Sigmoid colon (tissue), 7 donors: ENCODE results near the gene MPND. TPM values are rescaled to one million over a fixed set of nuclear protein-coding genes. Genes with fewer than 3 reads are reported as not detected.
A peak's percentile ranks its signal among the peaks of the same experiment; 100 is the strongest.

ENCODE experiments used
- DNase-seq: peaks from one replicate; pipeline ENCODE4 v3.0.0-alpha.2; 2019
- H3K27ac ChIP-seq, 4 donors: fragments of 200-600 bp; sonication (generic); one replicate each; pipeline ENCODE4 v1.5.1; 2016 to 2019; ENCODE audit warnings: mild to moderate bottlenecking in 1 of 4
- H3K27me3 ChIP-seq, 3 donors: fragments of 200-600 bp; sonication (generic); one replicate each; pipeline ENCODE4 v1.5.1; 2019; ENCODE audit warnings: mild to moderate bottlenecking in 1 of 3
- H3K36me3 ChIP-seq, 4 donors: fragments of 200-600 bp; sonication (generic); one replicate each; pipeline ENCODE4 v1.5.1; 2016 to 2019
- H3K4me1 ChIP-seq, 4 donors: fragments of 200-600 bp; sonication (generic); one replicate each; pipeline ENCODE4 v1.5.1; 2017 to 2019
- H3K4me3 ChIP-seq, 4 donors: fragments of 200-600 bp; sonication (generic); one replicate each; pipeline ENCODE4 v1.5.1; 2017 to 2019; ENCODE audit warnings: mild to moderate bottlenecking in 2 of 4, moderate library complexity in 1 of 4
- H3K9me3 ChIP-seq, 4 donors: fragments of 200-600 bp in 3 of 4; sonication (generic) in 3 of 4; one replicate each; pipeline versions ENCODE4 v1.5.1 to v1.6.1; 2013 to 2019
- EP300 ChIP-seq, 4 donors: sonication (generic); formaldehyde crosslinking; IDR thresholded peaks; one replicate each; pipeline ENCODE4 v1.6.1; 2017; ENCODE audit warnings: antibody characterized with exemption in 4 of 4
- POLR2A ChIP-seq, 2 donors: fragments of 450-650 bp; IDR thresholded peaks; one replicate each; pipeline ENCODE4 v1.6.1; 2016; ENCODE audit warnings: antibody characterized with exemption in 2 of 2, mild to moderate bottlenecking in 2 of 2, moderate library complexity in 2 of 2
- POLR2AphosphoS5 ChIP-seq, 4 donors: sonication (generic); formaldehyde crosslinking; IDR thresholded peaks; one replicate each; pipeline ENCODE4 v1.6.1; 2017; ENCODE audit warnings: antibody characterized with exemption in 4 of 4
- WGBS, 2 donors: extraction: QIAGEN DNeasy Blood & Tissue Kit; methylation state at CpG; one replicate each; pipeline ENCODE4 v1.1.7; 2013; 5-methylcytosine and 5-hydroxymethylcytosine counted together
- intact Hi-C: fragments of 100-400 bp; cut with DNase I; formaldehyde crosslinking; loops from one replicate; pipeline ENCODE4 v1.15.1; 2023
- polyA plus RNA-seq, 3 donors: library from polyadenylated mRNA; stranded (reverse); fragments of 200-250 nt; gene quantifications; one replicate each; pipeline ENCODE4 v1.2.3, GENCODE V29; 2013
- total RNA-seq, 4 donors: library from RNA; depleted of rRNA; stranded (reverse); fragments of >200 nt; gene quantifications; one replicate each; pipeline ENCODE4 v1.1.0, GENCODE V29; 2016
- TF ChIP-seq, protein P1 (sequence below), 4 experiments: fragments of 450-650 bp in 3 of 4; fragments of 200-600 bp in 1 of 4; IDR thresholded peaks; one replicate each; pipeline ENCODE4 v1.5.1; 2016 to 2019; ENCODE audit warnings: antibody characterized with exemption in 4 of 4, mild to moderate bottlenecking in 3 of 4, moderate library complexity in 2 of 4
- donor health status: healthy with polysubstance abuse.
- donor health status: Bipolar disorder and iron deficiency.
- donor health status: healthy.

The MPND gene
- total and polyA plus RNA-seq, 7 donors = 8.6 to 65.2 (median 13.3) TPM

DNA sequence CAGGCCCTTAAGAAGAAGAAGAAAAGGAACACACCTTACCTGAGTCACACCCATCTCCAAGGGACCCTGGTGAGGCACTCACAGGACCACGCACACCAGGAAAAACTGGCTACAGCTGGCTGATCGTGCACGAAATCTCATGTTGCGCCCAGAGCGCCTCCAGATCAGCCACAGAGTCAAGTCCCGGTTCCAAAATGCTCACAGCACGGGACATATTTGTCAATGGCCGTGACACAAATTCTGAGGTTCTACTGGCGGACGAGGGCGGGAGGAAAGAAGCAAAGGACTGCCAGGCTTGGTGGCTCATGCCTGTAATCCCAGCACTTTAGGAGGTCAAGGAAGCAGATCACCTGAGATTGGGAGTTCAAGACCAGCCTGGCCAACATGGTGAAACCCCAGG lies 35.5 kb downstream of the MPND start:
- peaks cover 0 to 6% (median 0%) of the 10 kb centered on the region in 4 donors for H3K36me3 ChIP-seq
- TF ChIP-seq, protein P1, sequence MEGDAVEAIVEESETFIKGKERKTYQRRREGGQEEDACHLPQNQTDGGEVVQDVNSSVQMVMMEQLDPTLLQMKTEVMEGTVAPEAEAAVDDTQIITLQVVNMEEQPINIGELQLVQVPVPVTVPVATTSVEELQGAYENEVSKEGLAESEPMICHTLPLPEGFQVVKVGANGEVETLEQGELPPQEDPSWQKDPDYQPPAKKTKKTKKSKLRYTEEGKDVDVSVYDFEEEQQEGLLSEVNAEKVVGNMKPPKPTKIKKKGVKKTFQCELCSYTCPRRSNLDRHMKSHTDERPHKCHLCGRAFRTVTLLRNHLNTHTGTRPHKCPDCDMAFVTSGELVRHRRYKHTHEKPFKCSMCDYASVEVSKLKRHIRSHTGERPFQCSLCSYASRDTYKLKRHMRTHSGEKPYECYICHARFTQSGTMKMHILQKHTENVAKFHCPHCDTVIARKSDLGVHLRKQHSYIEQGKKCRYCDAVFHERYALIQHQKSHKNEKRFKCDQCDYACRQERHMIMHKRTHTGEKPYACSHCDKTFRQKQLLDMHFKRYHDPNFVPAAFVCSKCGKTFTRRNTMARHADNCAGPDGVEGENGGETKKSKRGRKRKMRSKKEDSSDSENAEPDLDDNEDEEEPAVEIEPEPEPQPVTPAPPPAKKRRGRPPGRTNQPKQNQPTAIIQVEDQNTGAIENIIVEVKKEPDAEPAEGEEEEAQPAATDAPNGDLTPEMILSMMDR (IDR thresholded peaks at IDR 0.05) = no peak
- no peak for TF ChIP-seq POLR2AphosphoS5 (IDR thresholded peaks at IDR 0.05)
- TF ChIP-seq POLR2A (IDR thresholded peaks at IDR 0.05) = no peak
- TF ChIP-seq EP300 (IDR thresholded peaks at IDR 0.05) = no peak
- no peaks in the 10 kb centered on the region for H3K9me3 ChIP-seq
- DNase-seq = no peak
- 83 to 91% methylated on average over 11 of the region's 11 CpGs for WGBS, 2 donors
- no peaks in the 10 kb centered on the region for H3K27me3 ChIP-seq
- intact Hi-C loops = no loop called here
- no peak overlapping the region for H3K4me3 ChIP-seq
- peaks cover 0 to 57% (median 53%) of the 10 kb centered on the region in 4 donors for H3K4me1 ChIP-seq
- peak overlapping the region in 1 of 4 donors; percentile 60 for H3K27ac ChIP-seq

DNA sequence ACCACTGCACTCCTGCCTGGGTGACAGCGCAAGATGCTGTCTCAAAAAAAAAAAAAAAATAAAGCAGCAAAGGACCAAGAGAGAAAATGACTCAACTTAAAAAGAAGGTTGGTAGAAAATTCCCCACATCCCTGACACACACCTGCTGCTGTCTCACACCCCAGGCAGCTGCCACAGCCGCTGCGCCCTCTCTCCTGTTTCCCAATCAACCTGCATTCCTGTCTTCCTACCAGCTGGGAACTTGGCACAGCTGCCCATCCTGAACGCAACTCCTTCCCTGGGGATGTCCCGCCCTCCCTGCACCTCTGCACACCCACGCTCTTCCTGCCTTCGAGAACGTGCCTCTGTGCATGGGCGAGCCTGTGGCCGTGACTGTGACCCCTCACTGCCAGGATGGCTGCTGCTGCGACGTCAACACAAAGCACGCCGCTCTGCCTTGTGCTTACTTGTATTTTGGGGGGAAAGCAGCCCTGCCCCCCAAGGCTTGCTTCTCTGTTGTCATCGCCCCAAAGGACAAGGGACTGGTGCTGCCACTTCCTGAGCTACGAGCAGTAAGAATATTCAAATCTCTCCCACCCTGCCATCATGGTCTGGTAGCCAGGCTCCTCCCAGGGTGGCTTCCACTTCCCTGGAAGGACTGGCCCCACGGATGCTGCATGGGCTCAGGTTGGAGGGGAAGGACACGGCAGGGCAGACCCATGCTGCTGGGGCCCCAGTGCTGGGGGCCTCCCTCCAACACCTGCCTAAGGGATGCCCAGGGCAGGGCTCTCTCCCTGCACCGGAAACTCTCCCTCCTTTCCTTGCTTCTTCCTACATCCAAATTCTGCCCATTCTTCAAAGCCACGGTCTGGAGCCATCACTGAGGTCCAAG lies 36.3 kb downstream of the MPND start:
- H3K4me1 ChIP-seq = peaks cover 0 to 49% (median 46%) of the 10 kb centered on the region in 4 donors
- 35 to 42% methylated on average over 20 of the region's 20 CpGs for WGBS, 2 donors
- no peaks in the 10 kb centered on the region for H3K9me3 ChIP-seq
- peak in 1 of 4 donors; percentile 26 for TF ChIP-seq POLR2AphosphoS5 (IDR thresholded peaks at IDR 0.05)
- no peak for TF ChIP-seq POLR2A (IDR thresholded peaks at IDR 0.05)
- TF ChIP-seq EP300 (IDR thresholded peaks at IDR 0.05) = no peak
- H3K27ac ChIP-seq = peak overlapping the region in 2 of 4 donors; percentile 9 to 60
- intact Hi-C loops = no loop called here
- DNase-seq = peak; percentile 71
- peaks cover 0 to 6% (median 0%) of the 10 kb centered on the region in 4 donors for H3K36me3 ChIP-seq
- H3K4me3 ChIP-seq = no peak overlapping the region
- no peaks in the 10 kb centered on the region for H3K27me3 ChIP-seq

DNA sequence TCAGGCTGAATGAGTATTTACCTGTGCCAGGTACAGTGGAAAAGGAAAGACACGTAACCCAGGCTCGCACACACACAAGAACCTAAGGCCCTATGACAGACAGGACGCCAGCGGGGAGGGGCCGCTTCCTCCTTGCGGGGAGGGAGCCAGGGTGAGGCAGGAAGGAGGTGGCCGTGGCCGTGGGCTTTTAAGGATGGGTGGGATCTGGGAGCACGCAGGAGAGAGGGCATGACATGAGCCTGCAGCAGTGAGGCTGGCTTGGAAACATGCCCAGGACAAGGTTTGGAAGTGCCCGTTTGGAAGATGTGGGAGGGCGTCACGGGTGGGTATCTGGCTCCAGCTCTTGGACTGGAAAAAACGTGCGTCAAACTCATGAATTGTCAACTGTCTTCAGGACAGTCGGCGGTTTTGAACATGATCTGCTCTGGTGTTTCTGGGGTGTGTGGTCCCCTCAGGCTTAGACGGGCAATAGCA lies 36.9 kb downstream of the MPND start:
- H3K36me3 ChIP-seq = peaks cover 0 to 6% (median 0%) of the 10 kb centered on the region in 4 donors
- H3K27ac ChIP-seq = peak overlapping the region in 3 of 4 donors; percentile 0 to 60 (median 9)
- no peak for TF ChIP-seq POLR2AphosphoS5 (IDR thresholded peaks at IDR 0.05)
- no peak for TF ChIP-seq POLR2A (IDR thresholded peaks at IDR 0.05)
- TF ChIP-seq, protein P1 (IDR thresholded peaks at IDR 0.05) = no peak
- no peak for TF ChIP-seq EP300 (IDR thresholded peaks at IDR 0.05)
- H3K9me3 ChIP-seq = no peaks in the 10 kb centered on the region
- intact Hi-C loops = no loop called here
- H3K4me3 ChIP-seq = no peak overlapping the region
- DNase-seq = peak; percentile 73
- peaks cover 0 to 43% (median 39%) of the 10 kb centered on the region in 4 donors for H3K4me1 ChIP-seq
- H3K27me3 ChIP-seq = no peaks in the 10 kb centered on the region
- WGBS, 2 donors = 32 to 56% methylated on average over 17 of the region's 17 CpGs

DNA sequence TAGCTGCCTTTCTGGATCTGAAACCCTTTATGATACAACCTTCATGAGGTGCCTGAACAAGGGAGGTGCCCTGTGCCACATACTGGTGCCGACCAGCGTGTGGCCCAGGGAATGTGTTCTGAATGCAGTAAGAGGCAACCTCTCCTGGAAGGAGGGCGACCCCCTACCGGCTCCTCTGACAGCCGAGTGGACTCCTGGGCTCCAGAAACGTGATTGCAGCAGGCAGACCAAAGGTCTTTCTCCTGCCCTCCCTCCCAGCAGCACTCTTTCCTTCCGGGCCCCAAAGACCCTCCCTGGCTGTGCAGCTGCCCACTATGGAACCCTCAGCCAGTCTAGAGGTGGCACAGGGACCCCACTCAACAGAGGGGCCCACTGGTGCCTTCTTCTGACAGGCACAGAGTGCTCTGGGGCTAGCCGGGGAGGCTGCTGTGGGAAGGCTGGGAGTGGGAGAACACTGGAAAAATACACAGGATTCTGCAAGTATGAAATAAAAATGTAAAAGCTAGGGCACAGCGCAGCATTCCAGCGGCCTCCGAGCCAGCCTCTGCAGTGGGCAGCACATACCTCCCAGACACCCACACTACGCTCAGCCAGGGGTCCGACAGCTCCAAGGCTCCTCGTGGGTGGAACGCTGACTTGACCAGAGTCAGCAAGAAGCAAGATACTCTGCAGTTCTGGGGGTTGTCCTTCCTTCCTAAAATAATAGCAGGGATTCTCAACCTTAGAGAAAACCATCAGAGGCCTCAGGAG lies 42.1 kb downstream of the MPND start:
- DNase-seq = no peak
- Histone ChIP-seq H3K4me3 (no peak overlapping the region), H3K27me3 (no peaks in the 10 kb centered on the region), H3K9me3 (no peaks in the 10 kb centered on the region), H3K4me1 (peaks cover 0 to 33% (median 30%) of the 10 kb centered on the region in 4 donors), H3K27ac (peak overlapping the region in 1 of 4 donors; percentile 13), H3K36me3 (peaks cover 0 to 6% (median 3%) of the 10 kb centered on the region in 4 donors)
- TF ChIP-seq EP300 (IDR thresholded peaks at IDR 0.05) (no peak), POLR2A (IDR thresholded peaks at IDR 0.05) (no peak), POLR2AphosphoS5 (IDR thresholded peaks at IDR 0.05) (no peak)
- TF ChIP-seq, protein P1 (IDR thresholded peaks at IDR 0.05) = no peak
- intact Hi-C loops = no loop called here
- 82 to 87% methylated on average over 15 of the region's 15 CpGs for WGBS, 2 donors
